Activated CD8-positive, alpha-beta memory T cell treated with anti-CD3 and anti-CD28 coated beads for 24 hours (primary cell): Measurements from ENCODE around the gene NSMF.
"Not testable (repeated sequence)": the region's sequence is repeated elsewhere in the genome, so short reads cannot be mapped to it uniquely, and the experiment has no call there.

Source experiments
- DNase-seq: peaks from one replicate; pipeline ENCODE4 v3.0.0-alpha.2; 2020

The NSMF gene

GRCh38 chr9:137456864-137457405 lies 2.2 kb downstream of the NSMF start:
- no peak for DNase-seq

- DNase-seq = no peak
Observed at GRCh38 chr9:137456061-137456863, 2.9 kb downstream of the NSMF start.

GRCh38 chr9:137455359-137455991 lies 3.7 kb downstream of the NSMF start:
- DNase-seq = no peak

GRCh38 chr9:137454597-137455358 lies 4.4 kb downstream of the NSMF start:
- no peak for DNase-seq

- no peak for DNase-seq
Observed at GRCh38 chr9:137454145-137454596, 5.0 kb downstream of the NSMF start.

- peak; percentile 74 for DNase-seq
Observed at GRCh38 chr9:137453643-137454081, 5.5 kb downstream of the NSMF start.

GRCh38 chr9:137452761-137453642 lies 6.1 kb downstream of the NSMF start:
- DNase-seq = no peak

- no peak for DNase-seq
Observed at GRCh38 chr9:137452006-137452760, 7.0 kb downstream of the NSMF start.

GRCh38 chr9:137451264-137452005 lies 7.7 kb downstream of the NSMF start:
- not testable (repeated sequence) for DNase-seq

- DNase-seq = not testable (repeated sequence)
Observed at GRCh38 chr9:137450539-137451222, 8.5 kb downstream of the NSMF start.

- DNase-seq = no peak
Observed at GRCh38 chr9:137449931-137450538, 9.1 kb downstream of the NSMF start.

GRCh38 chr9:137449081-137449844 lies 9.9 kb downstream of the NSMF start:
- no peak for DNase-seq

- DNase-seq = no peak
Observed at GRCh38 chr9:137448602-137448962, 10.6 kb downstream of the NSMF start.

GRCh38 chr9:137447722-137448601 lies 11.2 kb downstream of the NSMF start:
- no peak for DNase-seq

GRCh38 chr9:137446851-137447471 lies 12.2 kb downstream of the NSMF start:
- DNase-seq = no peak

GRCh38 chr9:137445930-137446431 lies 13.2 kb downstream of the NSMF start:
- DNase-seq = no peak

GRCh38 chr9:137445275-137445807 lies 13.8 kb downstream of the NSMF start:
- DNase-seq = peak; percentile 93
